GM23338 (cell line): ENCODE results near the gene KRT74. TPM values are rescaled to one million over a fixed set of nuclear protein-coding genes. Genes with fewer than 3 reads are reported as not detected.

Source experiments
- ATAC-seq: fragments of 200-7000 bp; cut with Tn5 transposase; 3 replicates; pipeline ENCODE4 v1.9.1; 2020
- DNase-seq: peaks from one replicate; pipeline ENCODE4 v3.0.0-alpha.2; 2015; ENCODE audit warnings: low spot score
- H2AFZ ChIP-seq: fragments of 200-600 bp; sonication (generic); 2 replicates; pipeline ENCODE4 v1.8.0; 2016; ENCODE audit warnings: antibody characterized with exemption, mild to moderate bottlenecking, moderate library complexity
- H3F3A ChIP-seq: fragments of 200-600 bp; sonication (generic); replicated peaks from 2 replicates; pipeline ENCODE4 v1.8.0; 2017; ENCODE audit warnings: antibody characterized with exemption, mixed run types, low read depth
- H3K27ac ChIP-seq: fragments of 200-600 bp; sonication (generic); 2 replicates; pipeline ENCODE4 v1.6.1; 2016; ENCODE audit warnings: low read depth
- H3K27me3 ChIP-seq: fragments of 200-600 bp; sonication (generic); 2 replicates; pipeline ENCODE4 v1.8.0; 2016; ENCODE audit warnings: mild to moderate bottlenecking, mixed run types, moderate library complexity; ENCODE audit not compliant: insufficient read depth
- H3K36me3 ChIP-seq: fragments of 200-600 bp; sonication (generic); 2 replicates; pipeline ENCODE4 v1.8.0; 2016; ENCODE audit warnings: mild to moderate bottlenecking; ENCODE audit not compliant: insufficient read depth
- H3K4me1 ChIP-seq: fragments of 200-600 bp; sonication (generic); 2 replicates; pipeline ENCODE4 v1.8.0; 2016; ENCODE audit warnings: mild to moderate bottlenecking, moderate library complexity; ENCODE audit not compliant: insufficient read depth
- H3K4me2 ChIP-seq: fragments of 200-600 bp; sonication (generic); 2 replicates; pipeline ENCODE4 v1.7.1; 2017; ENCODE audit warnings: mixed run types
- H3K4me3 ChIP-seq: fragments of 200-600 bp; sonication (generic); 2 replicates; pipeline ENCODE4 v1.6.1; 2016; ENCODE audit warnings: mixed run types
- H3K79me2 ChIP-seq: fragments of 200-600 bp; sonication (generic); replicated peaks from 2 replicates; pipeline ENCODE4 v1.8.0; 2017; ENCODE audit warnings: mild to moderate bottlenecking; ENCODE audit not compliant: insufficient read depth
- H3K9me2 ChIP-seq: fragments of 200-600 bp; sonication (generic); 2 replicates; pipeline ENCODE4 v1.8.0; 2017; ENCODE audit not compliant: insufficient read depth
- H4K20me1 ChIP-seq: fragments of 200-600 bp; sonication (generic); replicated peaks from 2 replicates; pipeline ENCODE4 v1.8.0; 2017; ENCODE audit warnings: mild to moderate bottlenecking; ENCODE audit not compliant: insufficient read depth
- H3K27ac Mint-ChIP-seq: 2 replicates; pipeline ENCODE4 v1.8.0; 2020; ENCODE audit warnings: inconsistent platforms, mild to moderate bottlenecking, moderate library complexity, mixed read lengths
- H3K27me3 Mint-ChIP-seq: 3 replicates; pipeline ENCODE4 v1.8.0; 2022; ENCODE audit warnings: low read depth, mild to moderate bottlenecking, moderate library complexity, mixed read lengths, inconsistent platforms; ENCODE audit not compliant: insufficient read depth, poor library complexity
- H3K36me3 Mint-ChIP-seq: 3 replicates; pipeline ENCODE4 v1.8.0; 2021; ENCODE audit warnings: low read depth, mild to moderate bottlenecking, inconsistent platforms, moderate library complexity, mixed read lengths
- H3K4me1 Mint-ChIP-seq: 3 replicates; pipeline ENCODE4 v1.8.0; 2020; ENCODE audit warnings: mild to moderate bottlenecking, inconsistent platforms, mixed read lengths
- H3K4me3 Mint-ChIP-seq: 3 replicates; pipeline ENCODE4 v1.8.0; 2021; ENCODE audit warnings: moderate library complexity, mild to moderate bottlenecking, inconsistent platforms, mixed read lengths
- H3K9me3 Mint-ChIP-seq: 3 replicates; pipeline ENCODE4 v1.8.0; 2020; ENCODE audit warnings: moderate library complexity, mild to moderate bottlenecking, inconsistent platforms, mixed read lengths
- CREB1 ChIP-seq: fragments of 250-450 bp; sonication (Bioruptor Pico); IDR thresholded peaks from 2 replicates; pipeline ENCODE4 v1.5.0; 2020; ENCODE audit warnings: low read depth, mild to moderate bottlenecking, moderate library complexity
- CTCF ChIP-seq, 2 experiments: fragments of 200-600 bp in 1 of 2; sonication (generic) in 1 of 2; conservative IDR thresholded peaks; 2 replicates each; pipeline versions ENCODE4 v1.5.1 to v1.6.1; 2016 to 2017; ENCODE audit warnings: antibody characterized with exemption in 2 of 2, low read depth in 2 of 2, mild to moderate bottlenecking in 2 of 2, moderate library complexity in 1 of 2
- ETS1 ChIP-seq: IDR thresholded peaks from 2 replicates; pipeline ENCODE4 v1.6.1; 2016; ENCODE audit warnings: antibody characterized with exemption
- EZH2 ChIP-seq: fragments of 200-600 bp; sonication (generic); IDR thresholded peaks from one replicate; pipeline ENCODE4 v1.8.0; 2017; ENCODE audit warnings: antibody characterized with exemption, mild to moderate bottlenecking, low read depth; ENCODE audit not compliant: unreplicated experiment
- EZH2phosphoT487 ChIP-seq: fragments of 200-600 bp; sonication (generic); IDR thresholded peaks from one replicate; pipeline ENCODE4 v1.8.1; 2018; ENCODE audit warnings: antibody characterized with exemption; ENCODE audit not compliant: unreplicated experiment
- JUNB ChIP-seq: IDR thresholded peaks from one replicate; pipeline ENCODE4 v1.6.1; 2016; ENCODE audit warnings: antibody characterized with exemption; ENCODE audit not compliant: unreplicated experiment
- NANOG ChIP-seq: IDR thresholded peaks from 2 replicates; pipeline ENCODE4 v1.6.1; 2016; ENCODE audit warnings: antibody characterized with exemption, borderline replicate concordance
- POLR2AphosphoS5 ChIP-seq: IDR thresholded peaks from 2 replicates; pipeline ENCODE4 v1.6.1; 2016; ENCODE audit warnings: antibody characterized with exemption, low read depth
- REST ChIP-seq: IDR thresholded peaks from one replicate; pipeline ENCODE4 v1.6.1; 2018; ENCODE audit warnings: antibody characterized with exemption; ENCODE audit not compliant: unreplicated experiment
- STAT1 ChIP-seq: IDR thresholded peaks from one replicate; pipeline ENCODE4 v1.6.1; 2016; ENCODE audit warnings: antibody characterized with exemption; ENCODE audit not compliant: unreplicated experiment
- ZNF114 ChIP-seq: fragments of 250-450 bp; sonication (Bioruptor Pico); IDR thresholded peaks from 2 replicates; pipeline ENCODE4 v1.5.0; 2020; ENCODE audit warnings: mild to moderate bottlenecking, moderate library complexity
- ZNF331 ChIP-seq: fragments of 250-450 bp; sonication (Bioruptor Pico); IDR thresholded peaks from 2 replicates; pipeline ENCODE4 v1.5.0; 2020; ENCODE audit warnings: low read depth, mild to moderate bottlenecking, moderate library complexity
- ZNF462 ChIP-seq: fragments of 250-450 bp; sonication (Bioruptor Pico); IDR thresholded peaks from 2 replicates; pipeline ENCODE4 v1.5.0; 2020; ENCODE audit warnings: mild to moderate bottlenecking, moderate library complexity
- long read RNA-seq: library from polyadenylated mRNA; unstranded; transcript quantifications from one replicate; pipeline ENCODE4 v2.0.0, GENCODE V29; 2020; ENCODE audit not compliant: unreplicated experiment
- polyA plus RNA-seq: library from polyadenylated mRNA; unstranded; fragments of >200 nt; fragmentation: Nextera tagmentation; extraction: Ambion mirVana; gene quantifications from 2 replicates; pipeline ENCODE4 v1.2.1, GENCODE V29; 2016
- total RNA-seq: library from RNA; depleted of rRNA; stranded (reverse); fragments of >200 nt; shearing (Covaris generic); gene quantifications from 2 replicates; pipeline ENCODE4 v1.2.3, GENCODE V29; 2014; rRNA removed

The KRT74 gene
- total RNA-seq (not detected in 2 replicates), polyA plus RNA-seq (not detected in 2 replicates)
- long read RNA-seq, result 0 reads

GRCh38 chr12:52573743-52574142 lies at the start of gene KRT74:
KRT74 (minus strand) TSS chr12:52573843; CDS start chr12:52573777, 66 bp downstream.
- Histone ChIP-seq H3K4me2 (no peak within 1 kb of the TSS), H4K20me1 (no peaks in the 10 kb centered on the region), H3K79me2 (no peaks in the 10 kb centered on the region), H3K9me2 (no peaks in the 10 kb centered on the region), H2AFZ (no peak within 1 kb of the TSS), H3F3A (no peaks in the 10 kb centered on the region), H3K4me1 (no peaks in the 10 kb centered on the region), H3K27me3 (no peaks in the 10 kb centered on the region), H3K4me3 (no peak within 1 kb of the TSS), H3K27ac (no peak within 1 kb of the TSS), H3K36me3 (no peaks in the 10 kb centered on the region)
- no peak for TF ChIP-seq CREB1 (CRISPR knock-in tag)
- TF ChIP-seq JUNB, result no peak
- no peak for TF ChIP-seq EZH2
- no peak for TF ChIP-seq EZH2phosphoT487
- no peak for TF ChIP-seq CTCF (conservative IDR thresholded peaks at IDR 0.05; ENCODE audit: low read depth in 2 of 2)
- TF ChIP-seq ZNF114 (CRISPR knock-in tag), result no peak
- TF ChIP-seq STAT1, result no peak
- TF ChIP-seq ETS1, result no peak
- no peak for TF ChIP-seq REST
- TF ChIP-seq POLR2AphosphoS5, result no peak
- no peak for TF ChIP-seq ZNF331 (CRISPR knock-in tag)
- no peak for TF ChIP-seq ZNF462
- no peak for TF ChIP-seq NANOG
- H3K27me3 Mint-ChIP-seq, result peaks cover 5% of the 10 kb centered on the region
- ATAC-seq (no peak), DNase-seq (no peak)
- H3K9me3 Mint-ChIP-seq, result no peaks in the 10 kb centered on the region
- no peak within 1 kb of the TSS for H3K27ac Mint-ChIP-seq
- no peaks in the 10 kb centered on the region for H3K4me1 Mint-ChIP-seq
- no peak within 1 kb of the TSS; the same call in 2 of the 3 replicates for H3K4me3 Mint-ChIP-seq
- no peaks in the 10 kb centered on the region for H3K36me3 Mint-ChIP-seq
